H9 (cell line): ENCODE data around the gene PITRM1. TPM values are rescaled to one million over a fixed set of nuclear protein-coding genes. Genes with fewer than 3 reads are reported as not detected.
A peak's percentile ranks its signal among the peaks of the same experiment; 100 is the strongest.

Experiments used
- DNase-seq: peaks from one replicate; pipeline ENCODE4 v3.0.0-alpha.2; 2017
- H2AFZ ChIP-seq: one replicate; pipeline ENCODE4 v1.6.1; 2013; ENCODE audit warnings: mild to moderate bottlenecking, low read length, control low read depth, moderate library complexity
- H2AK5ac ChIP-seq: 2 replicates; pipeline ENCODE4 v1.6.1; 2013; ENCODE audit warnings: low read length, control low read depth, mixed read lengths; ENCODE audit not compliant: insufficient read length
- H2BK120ac ChIP-seq: one replicate; pipeline ENCODE4 v1.6.1; 2013; ENCODE audit warnings: low read depth, mild to moderate bottlenecking, low read length, control low read depth, inconsistent platforms; ENCODE audit not compliant: poor library complexity, severe bottlenecking
- H2BK12ac ChIP-seq: 2 replicates; pipeline ENCODE4 v1.6.1; 2013; ENCODE audit warnings: low read length, control low read depth, mixed read lengths, low read depth; ENCODE audit not compliant: insufficient read length
- H2BK15ac ChIP-seq: 2 replicates; pipeline ENCODE4 v1.6.1; 2013; ENCODE audit warnings: low read depth, low read length, control low read depth
- H2BK20ac ChIP-seq: one replicate; pipeline ENCODE4 v1.6.1; 2013; ENCODE audit warnings: low read depth, mild to moderate bottlenecking, low read length, control low read depth, inconsistent platforms; ENCODE audit not compliant: poor library complexity, severe bottlenecking
- H2BK5ac ChIP-seq: 2 replicates; pipeline ENCODE4 v1.6.1; 2013; ENCODE audit warnings: low read length, control low read depth, mixed read lengths; ENCODE audit not compliant: insufficient read length
- H3K14ac ChIP-seq: 2 replicates; pipeline ENCODE4 v1.6.1; 2013; ENCODE audit warnings: low read length, control low read depth; ENCODE audit not compliant: insufficient read depth
- H3K18ac ChIP-seq: 2 replicates; pipeline ENCODE4 v1.6.1; 2013; ENCODE audit warnings: low read depth, mild to moderate bottlenecking, mixed read lengths, low read length, control low read depth; ENCODE audit not compliant: insufficient read length
- H3K23ac ChIP-seq: 2 replicates; pipeline ENCODE4 v1.6.1; 2013; ENCODE audit warnings: low read length, control low read depth, mixed read lengths, low read depth; ENCODE audit not compliant: insufficient read length
- H3K23me2 ChIP-seq: 2 replicates; pipeline ENCODE4 v1.6.1; 2013; ENCODE audit warnings: low read depth, mild to moderate bottlenecking, mixed read lengths, low read length, control low read depth; ENCODE audit not compliant: insufficient read length, poor library complexity, severe bottlenecking
- H3K27ac ChIP-seq: 2 replicates; pipeline ENCODE4 v1.5.1; 2013; ENCODE audit warnings: low read length, control low read depth, mixed read lengths, low read depth; ENCODE audit not compliant: insufficient read length
- H3K27me3 ChIP-seq: 2 replicates; pipeline ENCODE4 v1.6.1; 2013; ENCODE audit warnings: low read length, control low read depth, inconsistent platforms; ENCODE audit not compliant: insufficient read depth
- H3K4ac ChIP-seq: 2 replicates; pipeline ENCODE4 v1.6.1; 2013; ENCODE audit warnings: low read depth, mild to moderate bottlenecking, control low read depth, inconsistent platforms, low read length, moderate library complexity
- H3K4me1 ChIP-seq: 2 replicates; pipeline ENCODE4 v1.6.1; 2013; ENCODE audit warnings: low read length, control low read depth, inconsistent platforms; ENCODE audit not compliant: insufficient read depth
- H3K4me2 ChIP-seq: 2 replicates; pipeline ENCODE4 v1.6.1; 2013; ENCODE audit warnings: low read length, control low read depth, mixed read lengths; ENCODE audit not compliant: insufficient read length, insufficient read depth
- H3K56ac ChIP-seq: 2 replicates; pipeline ENCODE4 v1.6.1; 2013; ENCODE audit warnings: low read depth, mild to moderate bottlenecking, mixed read lengths, low read length, control low read depth; ENCODE audit not compliant: insufficient read length
- H3K79me1 ChIP-seq: 2 replicates; pipeline ENCODE4 v1.6.1; 2013; ENCODE audit warnings: low read depth, mild to moderate bottlenecking, moderate library complexity, low read length, control low read depth, inconsistent platforms; ENCODE audit not compliant: insufficient read depth, poor library complexity, severe bottlenecking
- H3K79me2 ChIP-seq: 2 replicates; pipeline ENCODE4 v1.6.1; 2013; ENCODE audit warnings: low read length, control low read depth, inconsistent platforms; ENCODE audit not compliant: insufficient read depth
- H3K9ac ChIP-seq: 2 replicates; pipeline ENCODE4 v1.6.1; 2013; ENCODE audit warnings: low read length, control low read depth, mixed read lengths; ENCODE audit not compliant: insufficient read length; ENCODE audit errors: extremely low read depth
- H3K9me3 ChIP-seq: one replicate; pipeline ENCODE4 v1.6.1; 2013; ENCODE audit warnings: low read depth, low read length, inconsistent platforms; ENCODE audit not compliant: control insufficient read depth
- H3T11ph ChIP-seq: one replicate; pipeline ENCODE4 v1.6.1; 2013; ENCODE audit warnings: mild to moderate bottlenecking, low read length, control low read depth, inconsistent platforms
- H4K20me1 ChIP-seq: one replicate; pipeline ENCODE4 v1.6.1; 2013; ENCODE audit not compliant: control insufficient read depth, insufficient read length, insufficient read depth
- H4K5ac ChIP-seq: 2 replicates; pipeline ENCODE4 v1.6.1; 2013; ENCODE audit warnings: low read depth, mild to moderate bottlenecking, mixed read lengths, low read length, control low read depth; ENCODE audit not compliant: insufficient read length
- H4K8ac ChIP-seq: replicated peaks from 2 replicates; pipeline ENCODE4 v1.6.1; 2013; ENCODE audit warnings: low read length, control low read depth, mixed read lengths, low read depth; ENCODE audit not compliant: insufficient read length
- H4K91ac ChIP-seq: 2 replicates; pipeline ENCODE4 v1.6.1; 2013; ENCODE audit warnings: low read depth, mild to moderate bottlenecking, moderate library complexity, mixed read lengths, low read length, control low read depth; ENCODE audit not compliant: insufficient read length
- H3K27ac Mint-ChIP-seq, 3 experiments: 2 replicates in 2 of 3; 3 replicates in 1 of 3; pipeline ENCODE4 v1.8.0; 2020 to 2021; ENCODE audit warnings: mixed read lengths in 3 of 3, mild to moderate bottlenecking in 1 of 3, moderate library complexity in 1 of 3
- H3K27me3 Mint-ChIP-seq: 2 replicates; pipeline ENCODE4 v1.8.0; 2021; ENCODE audit warnings: low read depth, mild to moderate bottlenecking, moderate library complexity, mixed read lengths
- H3K36me3 Mint-ChIP-seq, 3 experiments: 2 replicates in 2 of 3; 3 replicates in 1 of 3; pipeline ENCODE4 v1.8.0; 2020 to 2021; ENCODE audit warnings: low read depth in 3 of 3, mixed read lengths in 3 of 3; ENCODE audit not compliant: insufficient read depth in 1 of 3
- H3K4me1 Mint-ChIP-seq, 2 experiments: 2 replicates each; pipeline ENCODE4 v1.8.0; 2020; ENCODE audit warnings: mixed read lengths in 2 of 2
- H3K4me3 Mint-ChIP-seq, 2 experiments: 2 replicates in 1 of 2; 3 replicates in 1 of 2; pipeline ENCODE4 v1.8.0; 2020 to 2021; ENCODE audit warnings: mild to moderate bottlenecking in 2 of 2, mixed read lengths in 2 of 2, moderate library complexity in 1 of 2
- H3K9me3 Mint-ChIP-seq, 2 experiments: 2 replicates in 1 of 2; 3 replicates in 1 of 2; pipeline ENCODE4 v1.8.0; 2020; ENCODE audit warnings: mild to moderate bottlenecking in 2 of 2, mixed read lengths in 2 of 2, moderate library complexity in 1 of 2
- CTCF ChIP-seq: fragments of 200-600 bp; sonication (generic); conservative IDR thresholded peaks from 3 replicates; pipeline ENCODE4 v1.8.0; 2021; ENCODE audit warnings: antibody characterized with exemption, mild to moderate bottlenecking
- WGBS: extraction: QIAGEN DNeasy Blood & Tissue Kit; methylation state at CpG from one replicate; pipeline ENCODE4 v1.1.7; 2013; ENCODE audit warnings: missing lambda C conversion rate, low lambda C conversion rate, mixed read lengths; ENCODE audit not compliant: insufficient read length; ENCODE audit errors: extremely low coverage; 5-methylcytosine and 5-hydroxymethylcytosine counted together
- total RNA-seq: library from RNA; stranded (reverse); gene quantifications from 2 replicates; pipeline ENCODE4 v1.2.1, GENCODE V29; 2021

PITRM1 gene
- total RNA-seq, 1 experiment from 2014 or later, result 27.8 TPM

- WGBS, result no CpG with 5 or more reads among the region's 9 CpGs
- peaks cover 64 to 89% (median 88%) of the 10 kb centered on the region in 3 experiments for H3K36me3 Mint-ChIP-seq
- H3K4me3 Mint-ChIP-seq, result no peak overlapping the region
Measured at GRCh38 chr10:3110782-3111620, 61.6 kb downstream of the PITRM1 start.

More at GRCh38 chr10:3110782-3111620, 61.6 kb downstream of the PITRM1 start:
- no peak overlapping the region for H3K18ac ChIP-seq
- no peaks in the 10 kb centered on the region for H3K79me1 ChIP-seq
- H2AFZ ChIP-seq, result no peak overlapping the region
- DNase-seq, result no peak
- H3K23ac ChIP-seq, result no peak overlapping the region
- H3K27me3 ChIP-seq, result no peaks in the 10 kb centered on the region
- H2AK5ac ChIP-seq, result no peak overlapping the region
- no peaks in the 10 kb centered on the region for H3K4me1 ChIP-seq
- no peaks in the 10 kb centered on the region for H3K23me2 ChIP-seq
- H3K9ac ChIP-seq, result no peak overlapping the region
- no peak overlapping the region for H3K14ac ChIP-seq
- H2BK15ac ChIP-seq, result no peak overlapping the region
- no peaks in the 10 kb centered on the region for H3K79me2 ChIP-seq
- no peak overlapping the region for H2BK20ac ChIP-seq
- H3K56ac ChIP-seq, result no peak overlapping the region
- no peak overlapping the region for H2BK120ac ChIP-seq
- no peaks in the 10 kb centered on the region for H4K20me1 ChIP-seq
- no peak overlapping the region for H3K27ac ChIP-seq
- TF ChIP-seq CTCF, result no peak
- H3K4me1 Mint-ChIP-seq, result no peaks in the 10 kb centered on the region
- H2BK5ac ChIP-seq, result no peak overlapping the region
- peak overlapping the region in 1 of 3 experiments; percentile 32; a peak in 2 of 7 replicates for H3K27ac Mint-ChIP-seq
- H3K9me3 Mint-ChIP-seq, result no peaks in the 10 kb centered on the region
- no peak overlapping the region for H3K4me2 ChIP-seq
- H4K8ac ChIP-seq, result peak overlapping the region; percentile 12
- H3K27me3 Mint-ChIP-seq, result no peaks in the 10 kb centered on the region
- no peaks in the 10 kb centered on the region for H3K9me3 ChIP-seq
- no peak overlapping the region for H2BK12ac ChIP-seq
- H3T11ph ChIP-seq, result no peak overlapping the region
- no peak overlapping the region for H4K91ac ChIP-seq
- no peak overlapping the region for H3K4ac ChIP-seq
- no peak overlapping the region for H4K5ac ChIP-seq
